ENCODE data around the gene KLHL14. TPM values are rescaled to one million over a fixed set of nuclear protein-coding genes. Genes with fewer than 3 reads are reported as not detected.

KLHL14 gene
- total and polyA plus RNA-seq, 2 of the 13 experiments (the other 11 are each of a cell fraction or from before 2014, with no cell fraction given), result 16.0 to 41.8 TPM

- TF ChIP-seq SMAD1 (CRISPR knock-in tag; IDR thresholded peaks at IDR 0.05; ENCODE audit: borderline replicate concordance, low read depth), result no peak
- peak; percentile 26; the same call in 1 of the 2 replicates for TF ChIP-seq ZNF296 (CRISPR knock-in tag; conservative IDR thresholded peaks at IDR 0.05)
- TF ChIP-seq E2F5 (CRISPR knock-in tag; conservative IDR thresholded peaks at IDR 0.05), result 0 out of 2 replicates have a peak, but pooled peaks have one; percentile 44
- no peak for TF ChIP-seq NFE2L1 (CRISPR knock-in tag; IDR thresholded peaks at IDR 0.05; ENCODE audit: borderline replicate concordance)
- TF ChIP-seq ZNF547 (CRISPR knock-in tag; IDR thresholded peaks at IDR 0.05), result no peak
- TF ChIP-seq, protein P1, sequence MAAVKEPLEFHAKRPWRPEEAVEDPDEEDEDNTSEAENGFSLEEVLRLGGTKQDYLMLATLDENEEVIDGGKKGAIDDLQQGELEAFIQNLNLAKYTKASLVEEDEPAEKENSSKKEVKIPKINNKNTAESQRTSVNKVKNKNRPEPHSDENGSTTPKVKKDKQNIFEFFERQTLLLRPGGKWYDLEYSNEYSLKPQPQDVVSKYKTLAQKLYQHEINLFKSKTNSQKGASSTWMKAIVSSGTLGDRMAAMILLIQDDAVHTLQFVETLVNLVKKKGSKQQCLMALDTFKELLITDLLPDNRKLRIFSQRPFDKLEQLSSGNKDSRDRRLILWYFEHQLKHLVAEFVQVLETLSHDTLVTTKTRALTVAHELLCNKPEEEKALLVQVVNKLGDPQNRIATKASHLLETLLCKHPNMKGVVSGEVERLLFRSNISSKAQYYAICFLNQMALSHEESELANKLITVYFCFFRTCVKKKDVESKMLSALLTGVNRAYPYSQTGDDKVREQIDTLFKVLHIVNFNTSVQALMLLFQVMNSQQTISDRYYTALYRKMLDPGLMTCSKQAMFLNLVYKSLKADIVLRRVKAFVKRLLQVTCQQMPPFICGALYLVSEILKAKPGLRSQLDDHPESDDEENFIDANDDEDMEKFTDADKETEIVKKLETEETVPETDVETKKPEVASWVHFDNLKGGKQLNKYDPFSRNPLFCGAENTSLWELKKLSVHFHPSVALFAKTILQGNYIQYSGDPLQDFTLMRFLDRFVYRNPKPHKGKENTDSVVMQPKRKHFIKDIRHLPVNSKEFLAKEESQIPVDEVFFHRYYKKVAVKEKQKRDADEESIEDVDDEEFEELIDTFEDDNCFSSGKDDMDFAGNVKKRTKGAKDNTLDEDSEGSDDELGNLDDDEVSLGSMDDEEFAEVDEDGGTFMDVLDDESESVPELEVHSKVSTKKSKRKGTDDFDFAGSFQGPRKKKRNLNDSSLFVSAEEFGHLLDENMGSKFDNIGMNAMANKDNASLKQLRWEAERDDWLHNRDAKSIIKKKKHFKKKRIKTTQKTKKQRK (IDR thresholded peaks at IDR 0.05; ENCODE audit: low read length), result no peak
- TF ChIP-seq, protein P2, sequence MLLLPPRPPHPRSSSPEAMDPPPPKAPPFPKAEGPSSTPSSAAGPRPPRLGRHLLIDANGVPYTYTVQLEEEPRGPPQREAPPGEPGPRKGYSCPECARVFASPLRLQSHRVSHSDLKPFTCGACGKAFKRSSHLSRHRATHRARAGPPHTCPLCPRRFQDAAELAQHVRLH (CRISPR knock-in tag; IDR thresholded peaks at IDR 0.05; ENCODE audit: borderline replicate concordance, low read depth), result peak; percentile 46; the same call in 1 of the 2 replicates
- TF ChIP-seq FOXA3 (CRISPR knock-in tag; IDR thresholded peaks at IDR 0.05), result peak; percentile 24; the same call in 1 of the 2 replicates
- TF ChIP-seq, protein P3, sequence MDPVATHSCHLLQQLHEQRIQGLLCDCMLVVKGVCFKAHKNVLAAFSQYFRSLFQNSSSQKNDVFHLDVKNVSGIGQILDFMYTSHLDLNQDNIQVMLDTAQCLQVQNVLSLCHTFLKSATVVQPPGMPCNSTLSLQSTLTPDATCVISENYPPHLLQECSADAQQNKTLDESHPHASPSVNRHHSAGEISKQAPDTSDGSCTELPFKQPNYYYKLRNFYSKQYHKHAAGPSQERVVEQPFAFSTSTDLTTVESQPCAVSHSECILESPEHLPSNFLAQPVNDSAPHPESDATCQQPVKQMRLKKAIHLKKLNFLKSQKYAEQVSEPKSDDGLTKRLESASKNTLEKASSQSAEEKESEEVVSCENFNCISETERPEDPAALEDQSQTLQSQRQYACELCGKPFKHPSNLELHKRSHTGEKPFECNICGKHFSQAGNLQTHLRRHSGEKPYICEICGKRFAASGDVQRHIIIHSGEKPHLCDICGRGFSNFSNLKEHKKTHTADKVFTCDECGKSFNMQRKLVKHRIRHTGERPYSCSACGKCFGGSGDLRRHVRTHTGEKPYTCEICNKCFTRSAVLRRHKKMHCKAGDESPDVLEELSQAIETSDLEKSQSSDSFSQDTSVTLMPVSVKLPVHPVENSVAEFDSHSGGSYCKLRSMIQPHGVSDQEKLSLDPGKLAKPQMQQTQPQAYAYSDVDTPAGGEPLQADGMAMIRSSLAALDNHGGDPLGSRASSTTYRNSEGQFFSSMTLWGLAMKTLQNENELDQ (CRISPR knock-in tag; IDR thresholded peaks at IDR 0.05; ENCODE audit: borderline replicate concordance), result no peak
- no peak for TF ChIP-seq RAD51 (IDR thresholded peaks at IDR 0.05; ENCODE audit: borderline replicate concordance)
- TF ChIP-seq TBL1XR1 (IDR thresholded peaks at IDR 0.05; ENCODE audit: borderline replicate concordance, low read length, partially characterized antibody), result no peak
- no peak for TF ChIP-seq ZNF331 (CRISPR knock-in tag; IDR thresholded peaks at IDR 0.05)
- TF ChIP-seq TGIF2 (CRISPR knock-in tag; IDR thresholded peaks at IDR 0.05), result no peak
- TF ChIP-seq, protein P4, sequence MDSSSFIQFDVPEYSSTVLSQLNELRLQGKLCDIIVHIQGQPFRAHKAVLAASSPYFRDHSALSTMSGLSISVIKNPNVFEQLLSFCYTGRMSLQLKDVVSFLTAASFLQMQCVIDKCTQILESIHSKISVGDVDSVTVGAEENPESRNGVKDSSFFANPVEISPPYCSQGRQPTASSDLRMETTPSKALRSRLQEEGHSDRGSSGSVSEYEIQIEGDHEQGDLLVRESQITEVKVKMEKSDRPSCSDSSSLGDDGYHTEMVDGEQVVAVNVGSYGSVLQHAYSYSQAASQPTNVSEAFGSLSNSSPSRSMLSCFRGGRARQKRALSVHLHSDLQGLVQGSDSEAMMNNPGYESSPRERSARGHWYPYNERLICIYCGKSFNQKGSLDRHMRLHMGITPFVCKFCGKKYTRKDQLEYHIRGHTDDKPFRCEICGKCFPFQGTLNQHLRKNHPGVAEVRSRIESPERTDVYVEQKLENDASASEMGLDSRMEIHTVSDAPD (CRISPR knock-in tag; IDR thresholded peaks at IDR 0.05), result no peak; the same call in 1 of the 2 replicates
- TF ChIP-seq GFI1 (CRISPR knock-in tag; IDR thresholded peaks at IDR 0.05; ENCODE audit: borderline replicate concordance), result no peak
- TF ChIP-seq GATAD1 (CRISPR knock-in tag; IDR thresholded peaks at IDR 0.05), result no peak
- no peak for TF ChIP-seq ZNF709 (CRISPR knock-in tag; IDR thresholded peaks at IDR 0.05)
- no peak for TF ChIP-seq CENPX (CRISPR knock-in tag; IDR thresholded peaks at IDR 0.05)
- TF ChIP-seq EED (CRISPR knock-in tag; IDR thresholded peaks at IDR 0.05), result no peak
- peak; percentile 64; the same call in 1 of the 2 replicates for TF ChIP-seq ZBTB44 (CRISPR knock-in tag; IDR thresholded peaks at IDR 0.05)
Observed at GRCh38 chr18:32770054-32770665, 2.7 kb downstream of the KLHL14 start (continued).

Data from HepG2 (cell line).